H1 (cell line): Measurements from ENCODE around the gene PPP1R11.

ENCODE experiments used
- BRCA1 ChIP-seq: IDR thresholded peaks from 2 replicates; pipeline ENCODE4 v1.6.1; 2012; ENCODE audit warnings: low read depth, low read length, improper control_type of control experiment
- CTCF ChIP-seq, 3 experiments: IDR thresholded peaks; 1 replicate in 2 of 3; 2 replicates in 1 of 3; pipeline versions ENCODE4 v1.5.1 to v1.6.1; 2011; ENCODE audit warnings: low read length in 3 of 3, mild to moderate bottlenecking in 3 of 3, inconsistent platforms in 2 of 3, low read depth in 1 of 3, moderate library complexity in 1 of 3; ENCODE audit not compliant: insufficient read depth in 1 of 3; ENCODE audit errors: control extremely low read depth in 1 of 3
- EP300 ChIP-seq, 2 experiments: IDR thresholded peaks; 1 replicate in 1 of 2; 2 replicates in 1 of 2; pipeline ENCODE4 v1.6.1; 2011 to 2012; ENCODE audit warnings: low read depth in 2 of 2, low read length in 2 of 2, mild to moderate bottlenecking in 2 of 2, borderline replicate concordance in 1 of 2, inconsistent platforms in 1 of 2, moderate library complexity in 1 of 2
- EZH2 ChIP-seq: fragments of 200-600 bp; sonication (generic); IDR thresholded peaks from 2 replicates; pipeline ENCODE4 v1.7.1; 2012; ENCODE audit warnings: low read depth, mild to moderate bottlenecking, moderate library complexity, low read length, inconsistent platforms; ENCODE audit not compliant: severe bottlenecking
- NRF1 ChIP-seq: IDR thresholded peaks from 2 replicates; pipeline ENCODE4 v1.6.1; 2011; ENCODE audit warnings: mild to moderate bottlenecking, low read depth, low read length, improper control_type of control experiment
- POLR2A ChIP-seq, 2 experiments: IDR thresholded peaks; 1 replicate in 1 of 2; 2 replicates in 1 of 2; pipeline ENCODE4 v1.6.1; 2011; ENCODE audit warnings: low read depth in 2 of 2, low read length in 2 of 2, mild to moderate bottlenecking in 2 of 2; ENCODE audit errors: control extremely low read depth in 1 of 2
- SP2 ChIP-seq: IDR thresholded peaks from 2 replicates; pipeline ENCODE4 v1.6.1; 2012; ENCODE audit warnings: mild to moderate bottlenecking, low read length, inconsistent platforms
- TAF1 ChIP-seq: IDR thresholded peaks from 2 replicates; pipeline ENCODE4 v1.6.1; 2011; ENCODE audit warnings: mild to moderate bottlenecking, low read depth, low read length

GRCh38 chr6:30042476-30042875 lies 24.5 kb upstream of the PPP1R11 start:
- no peak for TF ChIP-seq EP300 (IDR thresholded peaks at IDR 0.05; ENCODE audit: borderline replicate concordance in 1 of 2, low read depth in 2 of 2, low read length in 2 of 2)
- no peak for TF ChIP-seq CTCF (IDR thresholded peaks at IDR 0.05; ENCODE audit: control extremely low read depth in 1 of 3, insufficient read depth in 1 of 3, low read depth in 1 of 3, low read length in 3 of 3)
- TF ChIP-seq BRCA1 = no peak
- no peak for TF ChIP-seq POLR2A (IDR thresholded peaks at IDR 0.05; ENCODE audit: control extremely low read depth in 1 of 2, low read depth in 2 of 2, low read length in 2 of 2)
- no peak for TF ChIP-seq NRF1
- TF ChIP-seq EZH2 = no peak
- no peak for TF ChIP-seq TAF1
- TF ChIP-seq SP2 = no peak
